HCT116 (cell line): ENCODE measurements around the gene MORF4L1. TPM values are rescaled to one million over a fixed set of nuclear protein-coding genes. Genes with fewer than 3 reads are reported as not detected.
"Not testable (repeated sequence)": the region's sequence is repeated elsewhere in the genome, so short reads cannot be mapped to it uniquely, and the experiment has no call there.

Source experiments
- ATAC-seq: fragments of 200-7000 bp; cut with Tn5 transposase; 2 replicates; pipeline ENCODE4 v1.9.1; 2020; ENCODE audit warnings: mild to moderate bottlenecking, moderate library complexity
- BruUV-seq: library from RNA; stranded (reverse); fragments of 400-500 nt; replicated peaks from 2 replicates; lab custom pipeline; 2021; lab: Mats Ljungman, UMichigan
- CTCF ChIA-PET: fragments of 300-600 bp; sonication (Branson Sonifier 250); formaldehyde crosslinking; loops from one replicate; lab custom pipeline; 2021; ENCODE audit warnings: antibody characterized with exemption; lab: Charles Lee
- POLR2A ChIA-PET: fragments of 300-600, 350-600 bp; sonication (Branson Sonifier 250); formaldehyde crosslinking; loops from one replicate; lab custom pipeline; 2021; ENCODE audit warnings: antibody characterized with exemption; lab: Charles Lee
- RAD21 ChIA-PET, 2 experiments: fragments of 300-600 bp; sonication (Branson Sonifier 250); formaldehyde crosslinking; loops; one replicate each; lab custom pipeline; 2023; ENCODE audit warnings: low total read pairs in 2 of 2; ENCODE audit not compliant: uncharacterized antibody in 2 of 2, unreplicated experiment in 2 of 2, low non-redundant PET in 1 of 2; lab: Charles Lee
- DNase-seq: peaks from one replicate; pipeline ENCODE4 v3.0.0-alpha.2; 2010; ENCODE audit warnings: low read depth, low spot score
- H2AFZ ChIP-seq: fragments of 200-600 bp; shearing (Covaris generic), sonication (generic); 2 replicates; pipeline ENCODE4 v1.6.1; 2017; ENCODE audit warnings: low read depth, mixed run types, mixed read lengths, antibody characterized with exemption, low read length; ENCODE audit not compliant: poor library complexity, severe bottlenecking
- H3K27ac ChIP-seq: 2 replicates; pipeline ENCODE4 v1.5.1; 2012; ENCODE audit warnings: low read depth, low read length
- H3K27me3 ChIP-seq: fragments of 200-600 bp; sonication (generic); 2 replicates; pipeline ENCODE4 v1.6.1; 2016; ENCODE audit warnings: mixed run types, low read length, mixed read lengths; ENCODE audit not compliant: insufficient read depth
- H3K36me3 ChIP-seq, 2 experiments: fragments of 200-500 bp in 1 of 2; fragments of 200-600 bp in 1 of 2; sonication (Bioruptor generic) in 1 of 2; sonication (generic) in 1 of 2; 2 replicates each; pipeline versions ENCODE4 v1.5.1 to v1.6.1; 2014 to 2016; ENCODE audit warnings: low read length in 2 of 2, inconsistent platforms in 1 of 2, mixed read lengths in 1 of 2, mixed run types in 1 of 2; ENCODE audit not compliant: insufficient read depth in 2 of 2, control insufficient read depth in 1 of 2
- H3K4me1 ChIP-seq, 2 experiments: fragments of 200-600 bp in 1 of 2; sonication (generic) in 1 of 2; 2 replicates each; pipeline versions ENCODE4 v1.5.1 to v1.6.1; 2012 to 2017; ENCODE audit warnings: low read length in 2 of 2, inconsistent platforms in 1 of 2, mild to moderate bottlenecking in 1 of 2, mixed read lengths in 1 of 2, mixed run types in 1 of 2, moderate library complexity in 1 of 2; ENCODE audit not compliant: insufficient read depth in 2 of 2, control insufficient read depth in 1 of 2
- H3K4me2 ChIP-seq: fragments of 200-600 bp; sonication (generic); 2 replicates; pipeline ENCODE4 v1.6.1; 2017; ENCODE audit warnings: mixed run types, low read length, mixed read lengths
- H3K4me3 ChIP-seq, 2 experiments: fragments of 200-600 bp in 1 of 2; sonication (generic) in 1 of 2; replicated peaks in 1 of 2; 2 replicates each; pipeline ENCODE4 v1.5.1; 2011 to 2016; ENCODE audit warnings: low read length in 2 of 2, control low read depth in 1 of 2, low read depth in 1 of 2, mild to moderate bottlenecking in 1 of 2, mixed read lengths in 1 of 2, mixed run types in 1 of 2
- H3K79me2 ChIP-seq: fragments of 200-600 bp; sonication (generic); 2 replicates; pipeline ENCODE4 v1.6.1; 2017; ENCODE audit warnings: mild to moderate bottlenecking, mixed run types, low read length, moderate library complexity, mixed read lengths; ENCODE audit not compliant: insufficient read depth
- H3K9ac ChIP-seq: fragments of 200-600 bp; sonication (generic); 2 replicates; pipeline ENCODE4 v1.6.1; 2016; ENCODE audit warnings: low read length, mixed read lengths
- H3K9me2 ChIP-seq: fragments of 200-600 bp; sonication (generic), shearing (Covaris generic); 2 replicates; pipeline ENCODE4 v1.6.1; 2017; ENCODE audit warnings: mixed run types, mild to moderate bottlenecking, moderate library complexity; ENCODE audit not compliant: insufficient read depth
- H3K9me3 ChIP-seq, 2 experiments: fragments of 200-500 bp in 1 of 2; fragments of 200-600 bp in 1 of 2; sonication (Bioruptor generic) in 1 of 2; sonication (generic) in 1 of 2; 2 replicates each; pipeline ENCODE4 v1.6.1; 2014 to 2017; ENCODE audit warnings: low read length in 2 of 2, mixed read lengths in 2 of 2, inconsistent platforms in 1 of 2, low read depth in 1 of 2, mild to moderate bottlenecking in 1 of 2, mixed run types in 1 of 2, moderate library complexity in 1 of 2; ENCODE audit not compliant: control insufficient read depth in 1 of 2, insufficient read depth in 1 of 2
- H4K20me1 ChIP-seq: fragments of 200-600 bp; sonication (generic), shearing (Covaris generic); 2 replicates; pipeline ENCODE4 v1.6.1; 2017; ENCODE audit warnings: mixed run types, mild to moderate bottlenecking, moderate library complexity; ENCODE audit not compliant: insufficient read depth
- JUND ChIP-seq: IDR thresholded peaks from 2 replicates; pipeline ENCODE4 v1.6.1; 2012
- intact Hi-C: fragments of 100-400 bp; cut with micrococcal nuclease; formaldehyde crosslinking; loops from 2 replicates; pipeline ENCODE4 v1.10.0; 2022
- total RNA-seq: library from RNA; stranded (reverse); gene quantifications from one replicate; pipeline ENCODE4 v1.2.1, GENCODE V29; 2021; ENCODE audit not compliant: unreplicated experiment
- TF ChIP-seq, protein P1 (sequence below): IDR thresholded peaks from 2 replicates; pipeline ENCODE4 v1.6.1; 2012; ENCODE audit warnings: low read depth
- TF ChIP-seq, protein P2 (sequence below): IDR thresholded peaks from 2 replicates; pipeline ENCODE4 v1.6.1; 2011; ENCODE audit warnings: mild to moderate bottlenecking, low read length, moderate library complexity; ENCODE audit not compliant: insufficient replicate concordance; ENCODE audit errors: extremely low read depth

Gene MORF4L1
- total RNA-seq, 1 experiment from 2014 or later: 273 TPM

DNA sequence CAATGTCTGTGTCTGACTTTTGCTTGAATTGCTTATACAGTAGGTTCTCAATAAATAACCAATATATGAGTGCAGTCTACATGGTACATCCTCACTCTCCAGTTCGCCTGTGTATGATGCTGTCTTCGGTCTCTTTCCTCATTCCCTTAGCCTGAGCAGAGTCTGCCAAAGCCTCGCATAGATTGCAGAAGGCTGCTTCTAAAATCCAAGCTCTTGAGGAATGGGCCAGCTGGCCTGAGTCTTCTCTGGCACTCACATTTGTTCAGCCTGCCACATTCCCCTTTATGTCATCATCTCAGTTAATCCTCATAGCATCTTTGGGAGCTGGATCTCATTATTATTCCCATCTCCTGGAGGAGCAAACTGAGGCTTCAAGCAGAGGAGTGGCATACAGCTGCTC is 34.2 kb upstream of the MORF4L1 start:
- H3K9ac ChIP-seq: no peak overlapping the region
- TF ChIP-seq, protein P1, sequence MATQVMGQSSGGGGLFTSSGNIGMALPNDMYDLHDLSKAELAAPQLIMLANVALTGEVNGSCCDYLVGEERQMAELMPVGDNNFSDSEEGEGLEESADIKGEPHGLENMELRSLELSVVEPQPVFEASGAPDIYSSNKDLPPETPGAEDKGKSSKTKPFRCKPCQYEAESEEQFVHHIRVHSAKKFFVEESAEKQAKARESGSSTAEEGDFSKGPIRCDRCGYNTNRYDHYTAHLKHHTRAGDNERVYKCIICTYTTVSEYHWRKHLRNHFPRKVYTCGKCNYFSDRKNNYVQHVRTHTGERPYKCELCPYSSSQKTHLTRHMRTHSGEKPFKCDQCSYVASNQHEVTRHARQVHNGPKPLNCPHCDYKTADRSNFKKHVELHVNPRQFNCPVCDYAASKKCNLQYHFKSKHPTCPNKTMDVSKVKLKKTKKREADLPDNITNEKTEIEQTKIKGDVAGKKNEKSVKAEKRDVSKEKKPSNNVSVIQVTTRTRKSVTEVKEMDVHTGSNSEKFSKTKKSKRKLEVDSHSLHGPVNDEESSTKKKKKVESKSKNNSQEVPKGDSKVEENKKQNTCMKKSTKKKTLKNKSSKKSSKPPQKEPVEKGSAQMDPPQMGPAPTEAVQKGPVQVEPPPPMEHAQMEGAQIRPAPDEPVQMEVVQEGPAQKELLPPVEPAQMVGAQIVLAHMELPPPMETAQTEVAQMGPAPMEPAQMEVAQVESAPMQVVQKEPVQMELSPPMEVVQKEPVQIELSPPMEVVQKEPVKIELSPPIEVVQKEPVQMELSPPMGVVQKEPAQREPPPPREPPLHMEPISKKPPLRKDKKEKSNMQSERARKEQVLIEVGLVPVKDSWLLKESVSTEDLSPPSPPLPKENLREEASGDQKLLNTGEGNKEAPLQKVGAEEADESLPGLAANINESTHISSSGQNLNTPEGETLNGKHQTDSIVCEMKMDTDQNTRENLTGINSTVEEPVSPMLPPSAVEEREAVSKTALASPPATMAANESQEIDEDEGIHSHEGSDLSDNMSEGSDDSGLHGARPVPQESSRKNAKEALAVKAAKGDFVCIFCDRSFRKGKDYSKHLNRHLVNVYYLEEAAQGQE: no peak
- no peak for TF ChIP-seq JUND
- TF ChIP-seq, protein P2, sequence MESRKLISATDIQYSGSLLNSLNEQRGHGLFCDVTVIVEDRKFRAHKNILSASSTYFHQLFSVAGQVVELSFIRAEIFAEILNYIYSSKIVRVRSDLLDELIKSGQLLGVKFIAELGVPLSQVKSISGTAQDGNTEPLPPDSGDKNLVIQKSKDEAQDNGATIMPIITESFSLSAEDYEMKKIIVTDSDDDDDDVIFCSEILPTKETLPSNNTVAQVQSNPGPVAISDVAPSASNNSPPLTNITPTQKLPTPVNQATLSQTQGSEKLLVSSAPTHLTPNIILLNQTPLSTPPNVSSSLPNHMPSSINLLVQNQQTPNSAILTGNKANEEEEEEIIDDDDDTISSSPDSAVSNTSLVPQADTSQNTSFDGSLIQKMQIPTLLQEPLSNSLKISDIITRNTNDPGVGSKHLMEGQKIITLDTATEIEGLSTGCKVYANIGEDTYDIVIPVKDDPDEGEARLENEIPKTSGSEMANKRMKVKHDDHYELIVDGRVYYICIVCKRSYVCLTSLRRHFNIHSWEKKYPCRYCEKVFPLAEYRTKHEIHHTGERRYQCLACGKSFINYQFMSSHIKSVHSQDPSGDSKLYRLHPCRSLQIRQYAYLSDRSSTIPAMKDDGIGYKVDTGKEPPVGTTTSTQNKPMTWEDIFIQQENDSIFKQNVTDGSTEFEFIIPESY: no peak
- TF ChIP-seq, all 23 proteins: peak for 0
- ChIA-PET RAD21 (no interaction called here), POLR2A (no interaction called here), CTCF (interaction anchor here (1.1 kb wide), 1 partner anchor 346 kb away, joined by 3 read pairs; no protein-coding TSS in a partner anchor)
- no peak overlapping the region for H3K27ac ChIP-seq
- H3K79me2 ChIP-seq: no peaks in the 10 kb centered on the region
- no peaks in the 10 kb centered on the region for H3K9me2 ChIP-seq
- DNase-seq (no peak), ATAC-seq (no peak)
- BruUV-seq: no TSS peak
- no peaks in the 10 kb centered on the region for H3K27me3 ChIP-seq
- no peak overlapping the region for H2AFZ ChIP-seq
- H4K20me1 ChIP-seq: no peaks in the 10 kb centered on the region
- no peaks in the 10 kb centered on the region for H3K4me1 ChIP-seq
- H3K4me2 ChIP-seq: no peak overlapping the region
- no peaks in the 10 kb centered on the region for H3K9me3 ChIP-seq
- H3K36me3 ChIP-seq: no peaks in the 10 kb centered on the region
- intact Hi-C loops: no loop called here
- H3K4me3 ChIP-seq: no peak overlapping the region

DNA sequence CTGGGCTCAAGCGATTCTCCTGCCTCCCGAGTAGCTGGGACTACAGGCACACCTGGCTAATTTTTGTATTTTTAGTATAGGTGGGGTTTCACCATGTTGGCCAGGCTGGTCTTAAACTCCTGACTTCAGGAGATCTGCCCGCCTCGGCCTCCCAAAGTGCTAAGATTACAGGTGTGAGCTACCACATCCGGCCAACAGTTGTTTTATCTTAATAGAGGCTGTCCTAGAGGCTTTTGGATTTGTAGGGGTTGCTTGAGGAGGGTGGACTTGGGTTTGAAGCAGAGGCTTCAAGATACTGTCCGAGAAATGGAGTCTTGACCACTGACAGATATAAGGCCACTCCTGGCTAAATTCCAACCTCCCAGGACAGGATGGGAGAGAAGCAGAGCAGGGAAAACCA is 33.5 kb upstream of the MORF4L1 start:
- H3K27me3 ChIP-seq, ATAC-seq, H2AFZ ChIP-seq, H3K4me3 ChIP-seq, H3K9me3 ChIP-seq, H4K20me1 ChIP-seq, DNase-seq, H3K4me2 ChIP-seq, RAD21 ChIA-PET, BruUV-seq, H3K9ac ChIP-seq, H3K36me3 ChIP-seq, H3K79me2 ChIP-seq, intact Hi-C loops, POLR2A ChIA-PET, H3K4me1 ChIP-seq, H3K27ac ChIP-seq, H3K9me2 ChIP-seq: not testable (repeated sequence)
- CTCF ChIA-PET: interaction anchor here (1.1 kb wide), 1 partner anchor 346 kb away, joined by 3 read pairs; no protein-coding TSS in a partner anchor
